Activated CD8-positive, alpha-beta memory T cell treated with anti-CD3 and anti-CD28 coated beads for 4 hours (primary cell): ENCODE results near the gene CASKIN1.
"Not testable (repeated sequence)": the region's sequence is repeated elsewhere in the genome, so short reads cannot be mapped to it uniquely, and the experiment has no call there.

Source experiments
- DNase-seq, 2 donors: peaks; one replicate each; pipeline ENCODE4 v3.0.0-alpha.2; 2020; ENCODE audit warnings: low read depth in 2 of 2

CASKIN1 gene

DNA sequence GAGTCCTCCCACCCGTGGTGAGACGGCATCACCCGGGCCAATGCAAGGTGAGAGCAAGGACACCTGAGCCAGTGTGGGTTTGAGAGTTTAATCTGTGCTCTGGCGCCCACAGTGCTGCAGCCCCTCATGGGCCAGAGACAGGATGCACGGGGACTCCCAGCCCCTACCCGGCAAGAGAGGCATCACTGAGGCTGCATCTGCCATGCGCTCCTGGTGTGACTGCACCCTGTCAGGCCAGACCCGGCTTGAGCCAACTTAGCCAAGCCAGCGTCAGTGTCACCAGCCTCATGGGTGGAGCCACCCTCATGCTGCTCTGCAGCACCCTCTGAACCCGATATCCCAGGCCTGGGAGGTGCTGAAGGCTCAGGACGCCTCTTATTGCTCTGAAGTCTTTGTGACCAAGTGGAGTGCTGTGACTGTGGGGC lies 15.5 kb upstream of the CASKIN1 start:
- no peak for DNase-seq

- DNase-seq: no peak
Observed at GRCh38 chr16:2210386-2211365, 14.3 kb upstream of the CASKIN1 start, which contains the start of gene BRICD5. Gene BRICD5, minus strand, starts transcription at chr16:2210863. Its CDS starts 30 bp downstream, at chr16:2210833.

GRCh38 chr16:2210009-2210332 lies 13.6 kb upstream of the CASKIN1 start:
- DNase-seq: no peak

- DNase-seq: no peak
Observed at GRCh38 chr16:2209258-2210008, 13.0 kb upstream of the CASKIN1 start.

- DNase-seq: no peak
Observed at GRCh38 chr16:2208772-2209171, 12.4 kb upstream of the CASKIN1 start.

DNA sequence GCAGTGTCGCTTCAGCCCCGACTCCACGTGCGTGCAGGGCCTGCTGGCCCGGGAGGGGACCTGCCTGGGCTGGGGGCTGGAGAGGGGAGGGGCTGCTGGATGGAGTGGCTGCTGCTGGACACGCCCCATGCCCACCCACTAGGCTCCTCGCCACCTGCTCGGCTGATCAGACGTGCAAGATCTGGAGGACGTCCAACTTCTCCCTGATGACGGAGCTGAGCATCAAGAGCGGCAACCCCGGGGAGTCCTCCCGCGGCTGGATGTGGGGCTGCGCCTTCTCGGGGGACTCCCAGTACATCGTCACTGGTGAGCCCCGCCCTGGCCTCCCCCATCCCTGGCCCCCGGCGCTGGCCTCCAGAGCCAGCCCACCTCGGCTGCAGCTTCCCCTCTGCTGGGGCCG lies 11.9 kb upstream of the CASKIN1 start:
- no peak for DNase-seq

- no peak for DNase-seq
Observed at GRCh38 chr16:2207872-2208271, 11.5 kb upstream of the CASKIN1 start.

DNA sequence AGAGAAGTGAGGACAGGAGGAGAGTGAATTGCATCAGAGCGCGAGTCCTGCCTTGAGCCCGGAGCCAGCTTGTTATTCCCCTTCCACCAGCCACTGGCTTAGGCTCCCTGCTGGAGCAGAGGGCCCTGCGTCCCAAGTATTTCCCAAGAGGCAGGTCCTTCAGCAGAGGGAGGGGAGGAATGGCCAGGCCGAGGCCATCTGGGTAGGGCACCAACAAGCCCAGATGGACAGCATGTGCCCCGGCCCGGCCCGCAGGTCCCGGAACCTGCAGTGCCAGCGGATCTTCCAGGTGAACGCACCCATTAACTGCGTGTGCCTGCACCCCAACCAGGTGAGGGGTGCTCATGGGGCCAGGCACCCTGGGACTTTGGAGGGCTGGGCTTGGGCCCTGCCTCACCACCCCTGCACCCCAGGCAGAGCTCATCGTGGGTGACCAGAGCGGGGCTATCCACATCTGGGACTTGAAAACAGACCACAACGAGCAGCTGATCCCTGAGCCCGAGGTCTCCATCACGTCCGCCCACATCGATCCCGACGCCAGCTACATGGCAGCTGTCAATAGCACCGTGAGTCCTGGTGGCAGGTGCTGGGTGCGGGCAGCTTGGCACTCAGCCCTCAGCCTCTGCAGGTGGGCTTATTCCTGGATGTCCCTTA lies 10.5 kb upstream of the CASKIN1 start:
- no peak for DNase-seq

- DNase-seq: no peak
Observed at GRCh38 chr16:2206420-2206779, 10.0 kb upstream of the CASKIN1 start.

DNA sequence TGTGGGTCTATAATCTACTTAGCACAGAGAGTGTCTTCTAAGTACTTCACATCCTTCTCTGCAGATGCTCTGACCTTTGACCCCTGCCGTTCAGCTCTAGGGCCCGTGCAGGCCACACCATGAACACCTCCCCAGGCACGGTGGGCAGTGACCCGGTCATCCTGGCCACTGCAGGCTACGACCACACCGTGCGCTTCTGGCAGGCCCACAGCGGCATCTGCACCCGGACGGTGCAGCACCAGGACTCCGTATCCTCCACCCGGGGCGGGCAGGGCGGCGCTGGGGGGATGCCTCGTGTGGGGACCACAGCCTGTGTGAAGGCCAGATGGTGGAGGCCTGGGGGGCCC lies 9.5 kb upstream of the CASKIN1 start:
- no peak for DNase-seq

DNA sequence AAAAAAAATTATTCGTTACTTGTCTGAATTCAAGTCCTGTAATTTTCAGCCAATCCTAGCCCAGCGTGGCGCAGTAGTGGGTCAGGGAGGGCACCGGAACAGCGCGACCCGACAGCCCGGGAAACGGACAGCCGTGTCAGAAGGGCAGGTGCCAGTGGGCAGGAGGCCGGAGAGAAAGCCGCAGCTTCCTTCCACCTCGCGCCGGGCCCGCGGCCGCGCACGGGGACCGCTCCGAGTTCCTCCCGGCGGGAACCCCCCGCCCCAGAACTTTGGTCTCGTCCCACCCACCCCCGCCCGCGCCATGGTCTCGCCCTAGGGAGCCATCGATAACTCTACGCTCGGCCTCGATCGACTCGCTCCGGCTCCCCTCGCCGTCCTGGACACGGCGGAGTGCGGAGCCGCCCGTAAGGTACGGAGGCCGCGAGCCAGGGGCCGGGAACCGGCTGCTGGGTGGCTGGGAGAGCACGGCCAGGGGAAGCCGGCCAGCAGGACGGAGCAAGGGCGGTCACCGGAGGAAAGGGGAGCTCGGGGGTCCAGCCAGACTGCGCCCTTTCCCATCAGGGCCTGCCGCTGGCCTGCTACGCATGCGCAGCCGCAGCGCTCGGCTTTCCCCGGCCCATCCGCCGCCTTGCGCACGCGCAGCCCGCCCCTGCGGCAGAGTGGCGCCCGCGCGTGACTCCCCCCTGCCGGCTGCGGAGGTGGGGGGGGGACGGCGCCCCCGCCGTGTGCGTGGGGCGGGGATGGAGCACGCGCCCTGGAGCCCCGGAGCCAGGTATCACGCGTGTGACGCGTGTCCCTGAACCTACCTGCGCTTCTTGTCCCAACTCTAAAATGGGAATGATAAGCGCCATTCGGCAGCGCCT lies 8.9 kb upstream of the CASKIN1 start, which contains the start of gene MLST8:
Gene MLST8, plus strand, starts transcription at position 351 of the 863 bp plus-strand sequence. CDS start 632 bp downstream, outside the sequence.
- peak; percentile 80 to 83 for DNase-seq

- DNase-seq: no peak
Observed at GRCh38 chr16:2204416-2205103, 8.2 kb upstream of the CASKIN1 start.

- not testable (repeated sequence) for DNase-seq
Observed at GRCh38 chr16:2203119-2203688, 6.8 kb upstream of the CASKIN1 start.

GRCh38 chr16:2200313-2200712 lies 3.9 kb upstream of the CASKIN1 start:
- DNase-seq: no peak

GRCh38 chr16:2199621-2200139 lies 3.3 kb upstream of the CASKIN1 start:
- DNase-seq: no peak

GRCh38 chr16:2199095-2199494 lies 2.7 kb upstream of the CASKIN1 start:
- no peak for DNase-seq

DNA sequence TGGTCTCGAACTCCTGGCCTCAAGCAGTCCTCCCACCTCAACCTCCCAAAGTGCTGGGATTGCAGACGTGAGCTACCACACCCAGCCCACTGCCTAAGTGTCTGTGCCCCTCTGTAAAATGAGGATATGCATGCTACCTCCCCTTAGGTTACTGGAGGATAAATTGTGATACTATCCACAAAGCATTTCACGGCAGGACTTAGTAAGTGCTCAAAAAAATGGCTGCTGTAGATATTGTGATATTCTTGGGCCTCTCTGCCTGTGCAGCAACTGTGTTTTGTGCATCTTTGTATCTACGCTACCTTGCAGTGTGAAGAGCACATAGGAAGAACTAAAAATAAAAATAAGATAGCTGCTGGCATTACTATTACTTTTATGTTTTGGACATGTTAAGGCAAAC lies 1.9 kb upstream of the CASKIN1 start:
- DNase-seq: no peak

GRCh38 chr16:2197765-2198164 lies 1.4 kb upstream of the CASKIN1 start:
- DNase-seq: no peak

GRCh38 chr16:2196981-2197511 lies 641 bp upstream of the CASKIN1 start:
- no peak for DNase-seq
